Measurements from ENCODE around the gene LRRC15. TPM values are rescaled to one million over a fixed set of nuclear protein-coding genes. Genes with fewer than 3 reads are reported as not detected.

The LRRC15 gene
- total RNA-seq, 1 experiment from 2014 or later = not detected

DNA sequence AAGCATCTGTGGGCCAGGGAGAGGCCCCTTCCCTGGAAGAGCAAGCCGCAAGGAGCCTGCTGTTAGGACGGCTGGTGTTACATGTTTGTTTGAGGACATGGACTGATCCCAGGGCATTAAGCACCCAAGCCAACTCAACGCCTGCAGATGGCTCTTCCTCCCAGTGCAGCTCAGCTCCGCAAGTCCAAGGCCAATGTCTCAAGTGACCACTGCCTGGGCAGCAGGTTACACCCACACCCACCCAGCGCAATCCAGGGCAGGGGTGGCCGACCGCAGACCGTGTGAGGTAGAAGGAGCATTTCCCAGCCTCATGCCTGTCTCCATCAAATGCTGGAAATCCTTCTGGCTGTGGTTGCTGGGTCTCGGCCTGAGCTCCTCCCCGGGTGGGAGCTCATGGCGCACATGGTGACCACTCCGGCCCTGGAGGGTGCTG is 15.0 kb upstream of the LRRC15 start:
- no peaks in the 10 kb centered on the region for H3K4me1 ChIP-seq (replicated peaks; ENCODE audit: insufficient read depth)
- no peak overlapping the region for H3K4me3 ChIP-seq
- H3K79me2 ChIP-seq (ENCODE audit: low read depth) = no peaks in the 10 kb centered on the region
- DNase-seq = no peak
- H3K9me2 ChIP-seq (ENCODE audit: insufficient read depth) = no peaks in the 10 kb centered on the region
- no peak overlapping the region for H2AFZ ChIP-seq
- no peaks in the 10 kb centered on the region; the same call in 1 of the 2 replicates for H3K9me3 ChIP-seq (ENCODE audit: insufficient read depth, low read depth)
- no peaks in the 10 kb centered on the region for H3F3A ChIP-seq (ENCODE audit: insufficient read depth, low read depth)
- BruUV-seq (replicated peaks) = no TSS peak
- TF ChIP-seq, protein P1, sequence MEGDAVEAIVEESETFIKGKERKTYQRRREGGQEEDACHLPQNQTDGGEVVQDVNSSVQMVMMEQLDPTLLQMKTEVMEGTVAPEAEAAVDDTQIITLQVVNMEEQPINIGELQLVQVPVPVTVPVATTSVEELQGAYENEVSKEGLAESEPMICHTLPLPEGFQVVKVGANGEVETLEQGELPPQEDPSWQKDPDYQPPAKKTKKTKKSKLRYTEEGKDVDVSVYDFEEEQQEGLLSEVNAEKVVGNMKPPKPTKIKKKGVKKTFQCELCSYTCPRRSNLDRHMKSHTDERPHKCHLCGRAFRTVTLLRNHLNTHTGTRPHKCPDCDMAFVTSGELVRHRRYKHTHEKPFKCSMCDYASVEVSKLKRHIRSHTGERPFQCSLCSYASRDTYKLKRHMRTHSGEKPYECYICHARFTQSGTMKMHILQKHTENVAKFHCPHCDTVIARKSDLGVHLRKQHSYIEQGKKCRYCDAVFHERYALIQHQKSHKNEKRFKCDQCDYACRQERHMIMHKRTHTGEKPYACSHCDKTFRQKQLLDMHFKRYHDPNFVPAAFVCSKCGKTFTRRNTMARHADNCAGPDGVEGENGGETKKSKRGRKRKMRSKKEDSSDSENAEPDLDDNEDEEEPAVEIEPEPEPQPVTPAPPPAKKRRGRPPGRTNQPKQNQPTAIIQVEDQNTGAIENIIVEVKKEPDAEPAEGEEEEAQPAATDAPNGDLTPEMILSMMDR (conservative IDR thresholded peaks at IDR 0.05) = no peak
- POLR2A ChIA-PET (ENCODE audit: unreplicated experiment) = no interaction called here
- H4K20me1 ChIP-seq (ENCODE audit: insufficient read depth) = no peaks in the 10 kb centered on the region
- H3K36me3 ChIP-seq (ENCODE audit: low read depth) = no peaks in the 10 kb centered on the region
- intact Hi-C loops (cut with micrococcal nuclease; ENCODE audit: unreplicated experiment) = no loop called here
- H3K27me3 ChIP-seq (ENCODE audit: insufficient read depth, low read depth) = peaks cover 17% of the 10 kb centered on the region; the same call in 1 of the 2 replicates
- no peak overlapping the region for H3K27ac ChIP-seq
- no peak overlapping the region for H3K4me2 ChIP-seq
- CTCF ChIA-PET = no interaction called here

DNA sequence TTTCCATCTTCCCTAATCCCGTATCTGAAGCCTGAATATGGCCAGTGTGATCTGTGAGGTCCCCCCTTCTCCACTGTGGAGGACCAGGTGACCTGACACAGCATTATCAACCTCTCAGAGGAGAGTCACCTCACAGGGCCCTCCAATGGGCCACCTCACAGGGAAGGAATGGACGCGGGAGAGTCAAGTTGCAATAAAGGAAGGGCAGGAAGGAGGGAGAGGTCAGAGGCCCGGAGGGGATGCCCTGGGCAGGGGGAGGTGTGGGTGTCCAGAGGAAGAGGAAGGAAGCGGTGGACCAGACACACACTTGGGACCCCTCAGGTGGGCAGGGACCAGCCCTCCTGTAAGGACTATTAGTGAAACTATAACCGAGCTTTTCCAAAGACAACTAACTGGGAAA is 14.6 kb upstream of the LRRC15 start:
- Histone ChIP-seq H3K4me1 (replicated peaks; ENCODE audit: insufficient read depth) (no peaks in the 10 kb centered on the region), H3F3A (ENCODE audit: insufficient read depth, low read depth) (no peaks in the 10 kb centered on the region), H3K27me3 (ENCODE audit: insufficient read depth, low read depth) (peaks cover 19% of the 10 kb centered on the region; the same call in 1 of the 2 replicates), H3K4me2 (no peak overlapping the region), H3K36me3 (ENCODE audit: low read depth) (no peaks in the 10 kb centered on the region), H3K4me3 (no peak overlapping the region), H4K20me1 (ENCODE audit: insufficient read depth) (no peaks in the 10 kb centered on the region), H3K79me2 (ENCODE audit: low read depth) (no peaks in the 10 kb centered on the region), H3K9me3 (ENCODE audit: insufficient read depth, low read depth) (no peaks in the 10 kb centered on the region), H2AFZ (no peak overlapping the region), H3K27ac (no peak overlapping the region), H3K9me2 (ENCODE audit: insufficient read depth) (no peaks in the 10 kb centered on the region)
- ChIA-PET POLR2A (ENCODE audit: unreplicated experiment) (no interaction called here), CTCF (no interaction called here)
- DNase-seq = no peak
- no TSS peak for BruUV-seq (replicated peaks)
- TF ChIP-seq, protein P1 (conservative IDR thresholded peaks at IDR 0.05) = no peak
- no peak for TF ChIP-seq EZH2 (IDR thresholded peaks at IDR 0.05; ENCODE audit: low read depth)
- intact Hi-C loops (cut with micrococcal nuclease; ENCODE audit: unreplicated experiment) = no loop called here

DNA sequence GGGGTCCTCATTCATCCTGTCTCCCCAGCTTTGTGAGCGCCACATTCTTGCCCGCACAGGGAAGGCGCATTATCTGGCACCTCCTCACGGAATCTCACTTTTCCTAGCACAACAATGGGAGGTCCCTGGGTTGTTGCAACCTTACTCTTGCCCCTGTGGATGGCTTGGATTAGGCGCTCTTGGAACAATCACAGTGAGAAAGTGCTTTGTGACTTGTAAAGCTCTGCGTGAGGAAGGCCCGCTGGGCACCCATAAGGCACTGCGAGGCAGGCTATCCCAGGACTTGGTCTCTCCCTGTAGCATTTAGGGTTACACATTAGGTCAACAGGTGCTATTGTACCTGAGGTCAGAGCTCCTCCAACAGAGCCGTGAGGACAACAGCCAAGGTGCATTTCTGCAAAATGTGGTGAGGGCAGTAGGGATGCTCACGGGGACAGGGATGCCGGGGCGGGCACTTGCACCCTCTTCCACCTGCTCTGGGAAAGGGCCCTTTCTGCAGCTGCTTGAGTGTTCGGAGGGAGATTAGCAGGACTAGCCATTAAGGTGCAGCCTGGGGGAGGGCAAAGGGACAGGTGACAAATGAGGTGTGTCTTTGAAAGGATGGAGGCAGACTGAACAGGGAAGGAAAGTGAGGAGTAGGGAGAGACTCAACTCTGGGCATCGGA is 13.9 kb upstream of the LRRC15 start:
- intact Hi-C loops (cut with micrococcal nuclease; ENCODE audit: unreplicated experiment) = no loop called here
- H3K27me3 ChIP-seq (ENCODE audit: insufficient read depth, low read depth) = peaks cover 20% of the 10 kb centered on the region; the same call in 1 of the 2 replicates
- no peak overlapping the region for H2AFZ ChIP-seq
- no peaks in the 10 kb centered on the region for H3K79me2 ChIP-seq (ENCODE audit: low read depth)
- no peaks in the 10 kb centered on the region for H3K4me1 ChIP-seq (replicated peaks; ENCODE audit: insufficient read depth)
- no peaks in the 10 kb centered on the region for H3K9me3 ChIP-seq (ENCODE audit: insufficient read depth, low read depth)
- H3K4me3 ChIP-seq = no peak overlapping the region
- no peaks in the 10 kb centered on the region for H3F3A ChIP-seq (ENCODE audit: insufficient read depth, low read depth)
- no peaks in the 10 kb centered on the region for H3K36me3 ChIP-seq (ENCODE audit: low read depth)
- ChIA-PET POLR2A (ENCODE audit: unreplicated experiment) (no interaction called here), CTCF (interaction anchor here (0.7 kb wide), 1 partner anchor 21 kb away, joined by 3 read pairs; no protein-coding TSS in a partner anchor)
- H3K27ac ChIP-seq = no peak overlapping the region
- TF ChIP-seq, protein P1 (conservative IDR thresholded peaks at IDR 0.05) = no peak
- TF ChIP-seq EZH2 (IDR thresholded peaks at IDR 0.05; ENCODE audit: low read depth) = no peak
- no peak for DNase-seq
- H3K9me2 ChIP-seq (ENCODE audit: insufficient read depth) = no peaks in the 10 kb centered on the region
- H3K4me2 ChIP-seq = no peak overlapping the region
- BruUV-seq (replicated peaks) = no TSS peak
- no peaks in the 10 kb centered on the region for H4K20me1 ChIP-seq (ENCODE audit: insufficient read depth)

Measured in PC-9 (cell line).